ENCODE results near the gene OR51B4.

DNA sequence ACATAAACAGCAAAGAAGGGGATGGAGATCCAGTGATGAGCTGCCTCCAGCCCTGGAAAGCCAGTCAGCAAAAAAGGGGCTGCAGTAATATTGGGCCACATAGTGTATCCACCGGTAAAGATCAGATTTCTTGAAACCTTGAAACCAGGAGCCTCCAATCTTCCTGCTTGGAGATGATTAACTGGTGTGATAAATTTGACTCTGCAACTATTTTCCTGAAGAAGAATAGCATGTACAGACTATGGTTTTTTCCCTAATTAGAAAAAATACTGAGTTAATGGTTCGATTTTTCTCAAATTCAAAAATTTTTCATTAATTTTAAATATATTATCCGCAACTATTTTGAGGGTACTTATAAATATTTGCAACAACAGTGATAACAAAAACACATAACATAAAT is 22.5 kb upstream of the OR51B4 start, which contains the start of gene OR51B2:
- TF ChIP-seq CTCF (IDR thresholded peaks at IDR 0.05) (no peak), POLR2AphosphoS5 (IDR thresholded peaks at IDR 0.05; ENCODE audit: insufficient read depth in 1 of 2, low read depth in 1 of 2) (no peak), POLR2A (IDR thresholded peaks at IDR 0.05) (no peak)

All from vagina (tissue), 2 donors.